ENCODE results near the gene STX19. TPM values are rescaled to one million over a fixed set of nuclear protein-coding genes. Genes with fewer than 3 reads are reported as not detected.
"Not testable (repeated sequence)": the region's sequence is repeated elsewhere in the genome, so short reads cannot be mapped to it uniquely, and the experiment has no call there.

The STX19 gene
- not detected in 2 replicates for total RNA-seq (2014; rRNA removed)
- polyA plus RNA-seq (2012): 0.05 TPM

DNA sequence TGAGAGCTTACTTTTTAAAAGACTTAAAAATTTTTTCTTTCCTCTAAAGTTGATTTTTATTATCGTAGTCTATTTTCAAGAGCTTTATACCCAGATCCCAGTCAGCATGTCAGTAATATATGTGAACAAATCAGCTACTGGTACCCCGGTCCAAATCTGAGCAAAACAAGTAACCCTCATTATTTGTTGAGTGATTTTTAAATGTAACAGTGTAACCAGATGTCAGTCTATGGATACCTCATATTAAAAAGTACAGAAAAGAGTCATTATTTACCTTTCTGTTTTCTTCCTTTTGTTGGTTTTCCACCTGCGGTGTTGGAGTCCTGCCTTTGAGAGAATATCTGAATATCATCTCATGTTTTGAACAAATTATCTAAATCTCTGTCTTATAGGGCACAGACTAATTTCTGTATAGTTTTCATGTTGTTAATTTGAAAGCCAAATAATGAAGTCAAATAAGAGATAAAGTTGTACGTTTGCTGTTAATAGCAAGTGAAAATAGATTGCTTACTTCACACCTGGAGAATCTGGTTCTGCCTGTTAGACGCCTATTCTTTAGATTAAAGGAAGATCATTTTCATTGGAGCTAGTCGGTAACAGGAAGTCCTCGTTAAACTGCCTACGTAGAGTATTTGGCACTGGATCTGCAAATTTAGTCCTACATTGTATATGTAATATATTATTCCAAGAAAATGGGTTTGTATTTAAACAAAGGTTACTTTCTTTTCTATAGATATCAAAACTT is at the start of gene STX19:
Gene STX19 (minus strand): TSS at position 505 of the 745 bp plus-strand sequence. CDS start 13,328 bp downstream, outside the sequence.
- no peak for DNase-seq (ENCODE audit: low read depth)

DNA sequence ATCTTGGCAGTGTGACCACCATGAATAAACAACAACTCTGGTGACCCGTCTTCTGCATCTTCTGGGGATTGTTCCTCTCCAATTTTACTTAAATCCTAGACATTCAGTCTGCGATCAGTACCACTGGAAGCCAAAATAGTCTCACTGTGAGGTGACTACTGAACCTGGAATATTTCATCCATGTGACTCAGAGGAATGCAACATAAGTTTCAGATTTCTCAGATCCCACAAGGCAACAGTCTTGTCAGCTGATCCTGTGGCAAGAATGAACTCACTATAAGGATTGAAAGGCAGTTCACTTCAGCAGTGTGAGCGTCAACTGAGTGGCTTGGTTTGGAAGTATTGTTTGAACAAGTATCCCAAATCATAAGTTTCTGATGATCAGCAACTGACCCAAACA is 47.7 kb upstream of the STX19 start:
- DNase-seq (ENCODE audit: low read depth): peak; percentile 67

DNA sequence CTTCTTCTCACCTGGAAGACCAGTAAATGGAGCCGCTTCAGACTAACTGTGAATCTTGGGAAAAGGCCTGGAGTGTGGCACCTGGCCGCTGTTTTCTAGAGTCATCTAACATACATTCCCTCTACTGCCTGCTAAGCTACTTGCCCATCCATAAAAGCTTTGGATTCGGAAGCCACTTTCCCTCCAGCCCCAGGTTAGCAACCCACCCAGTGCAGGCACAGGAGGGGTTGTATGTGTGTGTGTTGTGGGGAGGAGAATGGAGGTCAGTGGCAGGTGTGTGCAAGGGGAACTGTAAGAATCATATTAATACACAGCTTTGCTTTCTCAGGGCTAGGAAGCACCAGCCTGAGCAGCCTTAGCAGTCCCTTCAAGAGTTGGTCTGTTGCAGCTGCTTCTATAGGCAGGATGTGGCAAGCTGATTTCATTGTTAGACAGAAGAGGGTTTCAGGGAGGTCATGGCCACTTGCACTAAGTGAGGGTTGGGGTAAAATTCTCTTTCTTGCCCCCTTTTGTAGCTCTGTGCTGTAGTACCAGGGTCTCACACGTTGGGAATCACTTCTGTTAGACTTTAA is 43.4 kb upstream of the STX19 start:
- DNase-seq (ENCODE audit: low read depth): no peak

DNA sequence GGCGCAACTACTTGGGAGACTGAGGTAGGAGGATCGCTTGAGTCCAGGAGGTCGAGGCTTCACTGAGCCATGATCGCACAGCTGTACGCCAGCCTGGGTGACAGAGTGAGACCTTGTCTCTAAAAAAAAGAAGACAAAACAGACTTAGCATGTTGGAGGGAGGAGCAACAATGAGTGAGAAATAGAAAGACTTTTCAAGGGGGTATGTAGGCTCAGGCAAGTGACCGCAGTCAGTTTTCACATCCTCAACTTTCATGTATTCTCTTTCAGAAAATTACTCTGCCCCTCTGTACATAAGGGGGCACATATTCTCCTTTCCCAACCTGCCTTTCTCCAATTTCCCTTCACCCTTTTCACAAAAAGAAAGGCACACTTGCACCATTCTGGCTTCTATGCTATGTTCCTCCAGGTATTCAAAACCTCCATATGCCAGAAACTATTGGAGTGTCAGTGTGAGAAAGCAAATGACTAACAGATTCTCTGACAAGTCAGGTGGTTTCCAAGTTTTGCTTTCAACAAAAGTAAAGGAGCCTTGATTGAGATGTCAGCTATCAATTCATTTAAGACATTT is 42.0 kb upstream of the STX19 start:
- DNase-seq (ENCODE audit: low read depth): no peak

GRCh38 chr3:94069194-94069813 is 40.9 kb upstream of the STX19 start:
- DNase-seq (ENCODE audit: low read depth): peak; percentile 20

GRCh38 chr3:94066506-94067500 is 38.4 kb upstream of the STX19 start:
- DNase-seq (ENCODE audit: low read depth): no peak

DNA sequence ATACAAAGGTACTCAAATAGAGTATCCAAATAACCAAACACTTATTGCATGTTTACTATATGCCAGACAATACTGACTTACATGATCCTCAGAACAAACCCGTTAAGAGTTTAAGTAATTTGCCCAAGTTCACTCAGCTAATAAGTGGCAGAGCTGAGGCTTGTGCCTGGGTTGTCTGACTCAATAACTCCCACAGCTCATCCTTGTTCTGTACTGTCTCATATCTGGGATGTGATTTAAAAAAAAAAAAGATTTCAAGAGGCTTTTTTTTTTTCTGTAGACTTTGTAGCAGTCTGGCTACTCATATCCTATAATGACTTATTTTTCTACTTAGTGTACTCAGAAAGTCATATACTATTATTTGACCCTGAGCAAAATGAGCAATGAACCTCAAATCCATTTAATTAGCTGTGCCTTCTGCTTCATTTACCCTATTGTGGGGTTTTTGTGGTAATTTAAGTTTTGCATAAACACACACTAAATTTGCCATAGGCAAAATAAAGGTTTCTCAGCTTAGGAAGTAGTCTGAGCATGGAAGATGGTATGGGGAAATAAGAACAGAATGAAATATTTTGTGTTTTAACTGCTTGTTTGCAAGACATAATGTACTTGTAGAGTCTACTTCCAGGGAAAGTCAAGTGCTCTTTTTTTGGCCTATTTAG is 37.6 kb upstream of the STX19 start:
- no peak for DNase-seq (ENCODE audit: low read depth)

- no peak for DNase-seq (ENCODE audit: low read depth)
Measured at GRCh38 chr3:94065122-94065521, 36.7 kb upstream of the STX19 start.

DNA sequence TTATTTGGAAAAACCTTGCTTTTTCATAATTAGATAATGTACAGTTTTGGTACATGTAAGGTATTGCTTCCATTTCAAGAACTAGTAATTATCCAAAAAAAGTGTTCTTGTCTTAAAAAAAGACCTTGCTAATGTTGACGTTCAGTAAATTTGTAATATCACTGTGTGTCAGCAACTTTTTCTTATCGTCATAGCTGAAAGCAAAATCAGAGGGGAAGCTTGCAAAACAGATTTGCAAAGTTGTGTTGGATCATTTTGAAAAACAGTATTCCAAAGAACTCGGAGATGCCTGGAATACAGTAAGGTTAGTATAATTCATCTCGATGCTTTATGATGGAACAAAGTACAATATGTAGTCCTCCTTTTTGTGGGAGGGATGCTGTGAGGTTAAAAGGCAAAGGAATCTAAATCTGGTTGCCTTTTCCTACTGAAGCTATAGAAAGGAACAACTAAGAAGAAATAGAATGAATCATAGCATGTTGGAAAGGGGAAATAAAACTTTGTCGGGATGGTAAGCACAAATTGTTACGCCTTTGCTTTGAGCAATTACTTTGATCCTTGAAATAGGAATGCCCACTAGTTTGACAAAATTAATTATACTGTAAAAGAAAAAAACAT is 36.0 kb upstream of the STX19 start:
- DNase-seq (ENCODE audit: low read depth): no peak

GRCh38 chr3:94063496-94064119 is 35.2 kb upstream of the STX19 start:
- DNase-seq (ENCODE audit: low read depth): peak; percentile 29

- peak; percentile 98 for DNase-seq (ENCODE audit: low read depth)
Measured at GRCh38 chr3:94062513-94063404, 34.4 kb upstream of the STX19 start, which contains the start of the genes DHFR2 and NSUN3. Gene DHFR2, minus strand, starts transcription at chr3:94062916. Its CDS starts 1,405 bp downstream, at chr3:94061511. Gene NSUN3, plus strand, starts transcription at chr3:94063061. Its CDS starts 66 bp downstream, at chr3:94063127.

DNA sequence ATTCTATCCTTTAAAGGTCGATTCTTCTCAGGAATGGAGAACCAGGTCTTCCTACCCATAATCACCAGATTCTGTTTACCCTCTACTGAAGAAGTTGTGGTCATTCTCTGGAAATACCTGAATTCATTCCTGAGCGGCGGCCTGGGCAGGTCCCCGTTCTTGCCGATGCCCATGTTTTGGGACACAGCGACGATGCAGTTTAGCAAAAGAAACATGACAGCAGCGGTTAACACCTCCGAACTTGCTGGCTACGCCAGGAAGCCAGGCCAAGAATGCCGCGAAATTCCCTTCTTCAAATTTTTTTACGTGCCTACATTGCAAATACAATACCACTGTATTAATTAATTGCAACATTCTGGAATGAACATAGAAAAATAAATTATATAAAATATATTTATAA is 32.9 kb upstream of the STX19 start:
- no peak for DNase-seq (ENCODE audit: low read depth)

DNA sequence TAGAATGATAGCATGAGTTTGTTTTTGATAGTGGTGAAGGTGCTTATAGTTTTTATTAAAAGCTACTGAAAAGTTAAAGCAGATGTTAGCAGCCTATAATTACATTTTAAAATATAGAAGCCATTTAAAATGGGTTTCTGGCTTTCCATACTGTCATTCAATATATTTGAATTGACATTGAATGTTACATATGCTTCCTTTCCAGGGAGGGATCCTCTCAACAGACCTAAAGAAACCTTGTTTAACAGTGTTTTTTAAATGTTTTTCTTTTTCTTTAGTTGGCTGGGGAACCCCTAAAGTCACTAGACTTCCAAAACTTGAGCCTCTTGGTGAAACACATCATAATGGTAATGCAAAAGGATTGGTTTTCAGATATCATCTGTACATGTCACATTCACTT is 22.1 kb upstream of the STX19 start:
- no peak for DNase-seq (ENCODE audit: low read depth)

- DNase-seq (ENCODE audit: low read depth): no peak
Measured at GRCh38 chr3:94049267-94049666, 20.9 kb upstream of the STX19 start.

GRCh38 chr3:94046533-94046932 is 18.1 kb upstream of the STX19 start:
- no peak for DNase-seq (ENCODE audit: low read depth)

GRCh38 chr3:94044100-94044936 is 15.9 kb upstream of the STX19 start:
- not testable (repeated sequence) for DNase-seq (ENCODE audit: low read depth)

DNA sequence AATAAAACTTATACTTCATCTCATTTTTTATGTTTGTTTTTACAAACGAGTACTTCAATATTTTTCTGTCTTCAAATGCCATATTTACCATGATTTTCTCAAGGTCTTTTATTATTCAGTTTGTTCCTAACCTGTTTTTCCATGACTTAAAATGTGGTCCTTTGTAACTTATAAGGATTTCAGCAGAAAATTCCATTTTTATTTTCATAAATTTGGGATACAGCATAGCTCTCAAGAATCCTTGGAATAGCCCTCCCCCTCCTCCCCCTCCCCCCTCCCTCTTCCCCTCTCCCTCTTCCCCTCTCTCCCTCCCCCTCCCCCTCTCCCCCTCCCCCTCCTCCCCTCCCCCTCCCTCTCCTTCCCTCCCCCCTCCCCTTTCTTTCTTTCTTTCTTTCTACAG is 14.9 kb upstream of the STX19 start:
- no peak for DNase-seq (ENCODE audit: low read depth)

Data from LHCN-M2 (cell line).